OCI-LY7 (cell line): ENCODE results near the gene TTLL10. TPM values are rescaled to one million over a fixed set of nuclear protein-coding genes. Genes with fewer than 3 reads are reported as not detected.

ENCODE experiments used
- BruUV-seq: library from RNA; stranded (reverse); fragments of 400-500 nt; replicated peaks from 2 replicates; lab custom pipeline; 2021; lab: Mats Ljungman, UMichigan
- CTCF ChIA-PET: fragments of 300-600 bp; sonication (Branson Sonifier 250); formaldehyde crosslinking; loops from one replicate; lab custom pipeline; 2022; ENCODE audit warnings: antibody characterized with exemption; ENCODE audit not compliant: unreplicated experiment; lab: Charles Lee
- POLR2A ChIA-PET: fragments of 300-600 bp; sonication (Branson Sonifier 250); formaldehyde crosslinking; loops from one replicate; lab custom pipeline; 2022; ENCODE audit warnings: antibody characterized with exemption; lab: Charles Lee
- DNase-seq: peaks from one replicate; pipeline ENCODE4 v3.0.0-alpha.2; 2015; ENCODE audit warnings: low spot score
- H2AFZ ChIP-seq: fragments of 200-600 bp; sonication (generic), shearing (Covaris generic); 2 replicates; pipeline ENCODE4 v1.6.1; 2014; ENCODE audit warnings: mild to moderate bottlenecking, antibody characterized with exemption, low read length, moderate library complexity
- H3K27ac ChIP-seq: fragments of 200-600 bp; sonication (generic); 2 replicates; pipeline ENCODE4 v1.5.1; 2014; ENCODE audit warnings: mixed run types, low read depth, mild to moderate bottlenecking, moderate library complexity, low read length, inconsistent platforms; ENCODE audit not compliant: poor library complexity, severe bottlenecking
- H3K36me3 ChIP-seq: fragments of 200-600 bp; sonication (generic); 2 replicates; pipeline ENCODE4 v1.6.1; 2014; ENCODE audit warnings: mild to moderate bottlenecking, antibody characterized with exemption, low read length, moderate library complexity, mixed read lengths; ENCODE audit not compliant: insufficient read depth
- H3K4me1 ChIP-seq: fragments of 200-600 bp; sonication (generic); 2 replicates; pipeline ENCODE4 v1.5.1; 2014; ENCODE audit warnings: mild to moderate bottlenecking, low read length; ENCODE audit not compliant: insufficient read depth, poor library complexity, severe bottlenecking
- H3K4me2 ChIP-seq: fragments of 200-600 bp; sonication (generic); 2 replicates; pipeline ENCODE4 v1.6.1; 2014; ENCODE audit warnings: mild to moderate bottlenecking, low read length
- H3K4me3 ChIP-seq: fragments of 200-600 bp; sonication (generic); 2 replicates; pipeline ENCODE4 v1.5.1; 2014; ENCODE audit warnings: mild to moderate bottlenecking, low read depth, low read length; ENCODE audit not compliant: poor library complexity, severe bottlenecking
- H3K79me2 ChIP-seq: fragments of 200-600 bp; sonication (generic); 2 replicates; pipeline ENCODE4 v1.6.1; 2016; ENCODE audit warnings: low read depth, mild to moderate bottlenecking, low read length, moderate library complexity, mixed read lengths; ENCODE audit not compliant: insufficient read depth
- H3K9me2 ChIP-seq: fragments of 200-600 bp; sonication (generic); 2 replicates; pipeline ENCODE4 v1.6.1; 2016; ENCODE audit warnings: mild to moderate bottlenecking, low read length, mixed read lengths; ENCODE audit not compliant: insufficient read depth
- H3K9me3 ChIP-seq: fragments of 200-600 bp; sonication (generic); 2 replicates; pipeline ENCODE4 v1.6.1; 2014; ENCODE audit warnings: mild to moderate bottlenecking, mixed run types, low read length, mixed read lengths
- H4K20me1 ChIP-seq: fragments of 200-600 bp; sonication (generic); 2 replicates; pipeline ENCODE4 v1.6.1; 2014; ENCODE audit warnings: mild to moderate bottlenecking, antibody characterized with exemption, low read length, moderate library complexity, mixed read lengths; ENCODE audit not compliant: insufficient read depth
- EZH2phosphoT487 ChIP-seq: fragments of 200-600 bp; sonication (generic); IDR thresholded peaks from 2 replicates; pipeline ENCODE4 v1.6.1; 2018; ENCODE audit warnings: low read depth, borderline replicate concordance, mild to moderate bottlenecking, mixed run types, antibody characterized with exemption, low read length, moderate library complexity, mixed read lengths
- intact Hi-C: fragments of 100-400 bp; cut with micrococcal nuclease; formaldehyde crosslinking; loops from one replicate; pipeline ENCODE4 v1.10.0; 2022; ENCODE audit not compliant: unreplicated experiment
- total RNA-seq, 2 experiments: library from RNA; depleted of rRNA in 1 of 2; stranded (reverse); fragments of >200 nt in 1 of 2; shearing (Covaris generic) in 1 of 2; gene quantifications; 2 replicates each; pipeline ENCODE4 v1.2.3, GENCODE V29; 2014 to 2022
- TF ChIP-seq, protein P1 (sequence below): fragments of 200-600 bp; sonication (generic); conservative IDR thresholded peaks from 2 replicates; pipeline ENCODE4 v1.5.1; 2014; ENCODE audit warnings: mild to moderate bottlenecking, antibody characterized with exemption, low read length, moderate library complexity, mixed read lengths

Gene TTLL10
- total RNA-seq, 2 experiments from 2014 or later = not detected

DNA sequence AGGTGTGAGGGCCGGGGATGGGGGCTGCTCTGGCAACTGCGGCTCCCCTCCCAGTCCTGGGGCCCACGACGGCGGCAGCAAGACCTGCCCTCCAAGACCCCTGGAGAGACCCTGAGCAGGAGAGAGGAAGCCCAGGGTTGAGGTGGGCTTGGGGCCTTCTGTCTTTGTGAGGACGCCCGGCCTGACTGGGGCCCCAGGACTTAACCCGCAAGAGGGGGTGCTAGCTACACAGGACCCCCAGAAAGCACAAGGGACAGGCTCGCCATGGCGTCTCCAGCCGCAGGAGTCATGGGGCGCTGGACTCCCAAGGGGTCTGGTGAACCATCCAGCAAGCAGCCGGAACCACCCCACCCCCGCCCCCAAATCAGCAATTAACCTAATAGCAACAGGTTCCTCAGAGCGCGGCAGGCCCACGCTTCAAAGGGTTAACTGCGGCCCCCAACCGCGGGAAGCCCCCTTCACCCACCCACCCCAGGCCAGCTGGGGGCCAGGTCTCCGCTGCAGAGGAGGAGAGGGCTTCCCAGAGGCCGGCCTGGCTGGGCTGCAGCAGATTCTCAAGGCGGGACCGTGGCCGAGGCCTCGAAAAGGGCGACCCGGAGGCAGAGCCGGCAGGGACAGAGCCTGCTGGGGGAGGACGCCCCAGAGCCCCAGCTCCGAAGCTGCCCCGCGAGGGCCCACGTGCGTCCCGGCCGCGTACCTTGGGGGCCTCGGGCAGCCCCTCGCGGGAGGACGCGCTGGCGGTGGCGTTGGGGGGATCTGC, 72.3 kb downstream of the TTLL10 start:
- no peak overlapping the region for H3K4me2 ChIP-seq
- no peaks in the 10 kb centered on the region for H3K9me3 ChIP-seq
- TF ChIP-seq EZH2phosphoT487 = no peak
- TF ChIP-seq, protein P1, sequence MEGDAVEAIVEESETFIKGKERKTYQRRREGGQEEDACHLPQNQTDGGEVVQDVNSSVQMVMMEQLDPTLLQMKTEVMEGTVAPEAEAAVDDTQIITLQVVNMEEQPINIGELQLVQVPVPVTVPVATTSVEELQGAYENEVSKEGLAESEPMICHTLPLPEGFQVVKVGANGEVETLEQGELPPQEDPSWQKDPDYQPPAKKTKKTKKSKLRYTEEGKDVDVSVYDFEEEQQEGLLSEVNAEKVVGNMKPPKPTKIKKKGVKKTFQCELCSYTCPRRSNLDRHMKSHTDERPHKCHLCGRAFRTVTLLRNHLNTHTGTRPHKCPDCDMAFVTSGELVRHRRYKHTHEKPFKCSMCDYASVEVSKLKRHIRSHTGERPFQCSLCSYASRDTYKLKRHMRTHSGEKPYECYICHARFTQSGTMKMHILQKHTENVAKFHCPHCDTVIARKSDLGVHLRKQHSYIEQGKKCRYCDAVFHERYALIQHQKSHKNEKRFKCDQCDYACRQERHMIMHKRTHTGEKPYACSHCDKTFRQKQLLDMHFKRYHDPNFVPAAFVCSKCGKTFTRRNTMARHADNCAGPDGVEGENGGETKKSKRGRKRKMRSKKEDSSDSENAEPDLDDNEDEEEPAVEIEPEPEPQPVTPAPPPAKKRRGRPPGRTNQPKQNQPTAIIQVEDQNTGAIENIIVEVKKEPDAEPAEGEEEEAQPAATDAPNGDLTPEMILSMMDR = no peak
- H3K36me3 ChIP-seq = no peaks in the 10 kb centered on the region
- no peak for DNase-seq
- BruUV-seq = no TSS peak
- no peak overlapping the region for H3K27ac ChIP-seq
- H3K4me1 ChIP-seq = peaks cover 7% of the 10 kb centered on the region
- intact Hi-C loops = no loop called here
- H4K20me1 ChIP-seq = no peaks in the 10 kb centered on the region
- H2AFZ ChIP-seq = no peak overlapping the region
- H3K4me3 ChIP-seq = no peak overlapping the region
- H3K9me2 ChIP-seq = no peaks in the 10 kb centered on the region
- H3K79me2 ChIP-seq = no peaks in the 10 kb centered on the region
- POLR2A ChIA-PET = no interaction called here
- CTCF ChIA-PET = no interaction called here

DNA sequence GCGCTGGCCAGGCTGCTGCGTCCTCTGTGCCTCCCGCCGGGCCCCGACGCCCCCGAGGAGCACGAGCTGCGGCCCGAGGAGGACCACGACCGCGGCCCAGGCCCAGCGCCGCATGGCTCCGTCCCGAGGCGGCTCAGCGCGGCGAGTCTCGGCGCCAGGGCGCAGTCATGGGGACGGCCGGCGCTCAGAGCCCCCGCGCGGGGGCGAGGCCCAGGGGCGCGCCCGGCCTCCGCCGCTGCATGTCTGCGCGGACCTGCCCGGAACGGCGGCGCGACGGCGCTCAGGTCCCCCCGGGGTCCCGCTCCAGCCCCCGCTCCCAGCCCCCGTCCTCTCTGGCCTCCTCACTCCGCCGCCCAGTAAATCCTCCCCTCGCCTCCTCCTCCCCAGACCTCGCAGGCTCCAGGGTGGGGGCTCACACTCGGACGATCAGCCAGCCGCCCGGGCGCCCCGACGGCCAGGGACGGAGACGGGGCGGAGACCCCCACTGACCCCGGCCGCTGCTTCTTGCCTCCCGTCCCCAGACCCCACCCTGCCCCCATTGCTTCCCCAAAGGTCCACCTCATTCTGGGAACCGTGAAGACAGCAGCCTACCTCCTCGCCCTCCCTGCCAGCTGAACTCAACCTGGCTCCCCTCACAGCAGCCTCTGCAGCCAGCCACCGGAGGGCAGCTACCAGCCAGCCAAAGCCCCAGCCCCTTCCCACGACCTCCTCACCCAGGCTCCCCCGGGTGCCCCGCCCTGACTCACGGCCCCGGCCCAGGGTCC, 73.1 kb downstream of the TTLL10 start, which contains the start of gene C1QTNF12:
Gene C1QTNF12, minus strand, starts transcription at position 146 of the 764 bp plus-strand sequence. Its CDS starts 32 bp downstream, at position 114.
- no peak within 1 kb of the TSS for H3K4me3 ChIP-seq
- H4K20me1 ChIP-seq = no peaks in the 10 kb centered on the region
- ChIA-PET POLR2A (no interaction called here), CTCF (no interaction called here)
- no peak for TF ChIP-seq EZH2phosphoT487
- TF ChIP-seq, protein P1 = no peak
- H3K79me2 ChIP-seq = no peaks in the 10 kb centered on the region
- H2AFZ ChIP-seq = no peak within 1 kb of the TSS
- no peak within 1 kb of the TSS for H3K27ac ChIP-seq
- no TSS peak for BruUV-seq
- DNase-seq = no peak
- H3K9me2 ChIP-seq = no peaks in the 10 kb centered on the region
- H3K9me3 ChIP-seq = no peaks in the 10 kb centered on the region
- intact Hi-C loops = no loop called here
- no peak within 1 kb of the TSS for H3K4me2 ChIP-seq
- H3K36me3 ChIP-seq = no peaks in the 10 kb centered on the region
- H3K4me1 ChIP-seq = peaks cover 9% of the 10 kb centered on the region
